ENCODE data around the gene RCAN3. TPM values are rescaled to one million over a fixed set of nuclear protein-coding genes. Genes with fewer than 3 reads are reported as not detected.

The RCAN3 gene
- total RNA-seq, 1 donor from 2014 or later: 17.6 TPM

- TF ChIP-seq CTCF (conservative IDR thresholded peaks at IDR 0.05; ENCODE audit: low read depth, low read length): no peak
- DNase-seq (ENCODE audit: low read depth): no peak
- no peak overlapping the region for H3K4me3 ChIP-seq (ENCODE audit: low read depth, low read length)
Observed at GRCh38 chr1:24566236-24566867, 63.7 kb downstream of the RCAN3 start.

DNA sequence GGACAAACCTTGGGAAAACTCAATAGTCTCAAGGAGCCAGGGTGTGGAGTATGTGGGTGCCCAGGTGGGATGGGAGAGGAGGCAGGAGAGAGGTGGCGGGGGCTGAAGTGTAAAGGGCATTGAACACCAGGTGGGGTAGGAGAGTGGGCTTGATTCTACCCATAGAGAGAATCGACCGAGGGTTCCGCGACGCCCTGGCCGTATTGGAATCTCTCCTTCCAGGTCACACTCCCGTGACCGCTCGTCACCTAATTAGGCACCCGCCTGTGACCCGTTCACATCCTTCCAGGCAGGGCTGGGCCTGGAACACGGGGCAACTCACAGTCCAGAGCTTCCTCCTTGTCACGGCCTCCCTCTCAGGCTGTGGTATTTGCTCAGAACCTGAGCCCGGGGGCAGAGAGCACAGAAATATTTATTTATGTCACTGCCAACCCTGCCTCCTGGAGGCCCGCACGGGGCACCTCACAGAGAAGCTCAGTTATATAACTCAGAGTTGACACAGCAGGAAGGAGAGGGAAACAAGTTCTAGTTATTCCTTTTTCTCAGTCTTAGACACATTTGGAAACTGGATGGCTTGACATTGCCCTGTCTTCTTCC, 65.3 kb downstream of the RCAN3 start:
- no peak for DNase-seq (ENCODE audit: low read depth)
- peak; percentile 20 for TF ChIP-seq CTCF (conservative IDR thresholded peaks at IDR 0.05; ENCODE audit: low read depth, low read length)
- no peak overlapping the region for H3K4me3 ChIP-seq (ENCODE audit: low read depth, low read length)

DNA sequence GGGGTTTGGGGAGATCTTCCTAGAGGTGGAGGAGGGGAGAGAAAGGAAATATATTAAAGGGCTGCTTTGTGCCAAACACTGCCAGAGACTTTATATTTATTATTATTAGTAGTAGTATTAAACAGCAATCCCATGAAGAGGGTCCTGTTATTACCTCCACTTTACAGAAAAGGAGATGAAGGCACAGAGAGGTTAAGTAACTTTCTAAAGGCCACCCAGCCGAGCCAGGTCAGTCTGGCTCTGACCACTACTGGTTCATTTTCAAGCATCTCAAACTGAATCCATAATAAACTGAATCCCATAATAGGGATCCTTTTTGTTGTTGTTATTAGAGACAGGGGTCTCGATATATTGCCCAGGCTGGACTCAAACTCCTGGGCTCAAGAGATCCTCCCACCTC, 65.8 kb downstream of the RCAN3 start:
- no peak for TF ChIP-seq CTCF (conservative IDR thresholded peaks at IDR 0.05; ENCODE audit: low read depth, low read length)
- no peak for DNase-seq (ENCODE audit: low read depth)
- H3K4me3 ChIP-seq (ENCODE audit: low read depth, low read length): no peak overlapping the region

DNA sequence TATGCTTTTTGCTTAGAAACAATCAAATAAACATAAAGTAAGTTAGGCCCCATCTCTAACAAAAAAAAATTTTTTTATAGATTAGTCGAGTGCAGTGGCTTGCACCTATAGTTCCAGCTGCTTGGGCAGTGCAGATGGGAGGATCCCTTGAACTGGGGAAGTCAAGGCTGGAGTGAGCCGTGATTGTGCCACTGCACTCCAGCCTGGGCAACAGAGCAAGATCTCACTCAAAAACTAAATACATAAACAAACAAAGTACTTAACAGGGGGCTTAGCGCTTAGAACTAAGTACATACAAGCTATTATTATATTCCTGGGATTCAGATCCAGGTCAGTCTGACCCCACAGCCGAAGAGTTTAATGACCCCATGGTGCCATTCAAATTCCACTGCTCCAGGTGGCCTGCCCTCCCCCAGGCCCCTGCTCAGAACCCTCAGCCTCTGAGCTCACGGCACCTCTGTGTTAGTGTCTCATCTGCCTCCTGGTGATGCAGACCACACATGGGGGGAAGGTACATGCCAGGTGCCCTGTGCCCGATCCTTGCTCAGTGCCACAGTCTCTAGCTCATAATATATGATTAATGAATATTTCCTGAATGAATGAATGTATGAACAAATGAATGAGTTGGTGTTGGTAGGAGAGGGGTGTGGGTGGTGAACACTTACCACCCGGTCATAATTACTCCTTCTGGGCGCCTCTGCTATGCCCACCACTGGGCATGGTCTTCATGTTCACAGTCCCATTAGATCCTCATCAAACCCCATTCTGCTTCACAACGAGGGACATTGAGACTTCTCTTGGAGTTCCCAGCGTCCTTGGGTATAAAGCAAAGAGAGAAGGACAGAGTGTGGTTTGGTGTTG, 67.9 kb downstream of the RCAN3 start:
- no peak for TF ChIP-seq CTCF (conservative IDR thresholded peaks at IDR 0.05; ENCODE audit: low read depth, low read length)
- DNase-seq (ENCODE audit: low read depth): no peak

DNA sequence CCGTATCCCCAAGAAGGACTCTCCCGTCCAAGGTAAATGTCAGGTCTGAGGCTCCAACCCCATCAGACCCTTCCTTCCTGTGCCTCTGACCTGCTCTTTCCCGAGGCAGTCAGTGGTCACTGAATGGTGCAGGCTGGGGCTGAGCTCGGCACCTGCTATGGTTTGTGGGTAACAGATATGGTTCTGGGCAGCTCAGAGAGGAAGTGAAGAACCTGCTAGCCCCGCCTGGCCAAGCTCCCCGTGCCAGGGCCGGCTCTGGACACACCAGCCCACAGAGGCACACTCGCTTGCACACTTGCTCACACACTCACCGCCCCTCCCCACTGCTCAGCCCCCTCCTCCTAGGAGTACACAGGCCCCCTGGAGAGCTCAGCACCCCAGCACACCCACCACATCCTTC, 69.7 kb downstream of the RCAN3 start:
- no peak overlapping the region for H3K4me3 ChIP-seq (ENCODE audit: low read depth, low read length)
- no peak for DNase-seq (ENCODE audit: low read depth)
- no peak for TF ChIP-seq CTCF (conservative IDR thresholded peaks at IDR 0.05; ENCODE audit: low read depth, low read length)

More for the DNA sequence above, 67.9 kb downstream of the RCAN3 start:
- H3K4me3 ChIP-seq (ENCODE audit: low read depth, low read length): no peak overlapping the region

DNA sequence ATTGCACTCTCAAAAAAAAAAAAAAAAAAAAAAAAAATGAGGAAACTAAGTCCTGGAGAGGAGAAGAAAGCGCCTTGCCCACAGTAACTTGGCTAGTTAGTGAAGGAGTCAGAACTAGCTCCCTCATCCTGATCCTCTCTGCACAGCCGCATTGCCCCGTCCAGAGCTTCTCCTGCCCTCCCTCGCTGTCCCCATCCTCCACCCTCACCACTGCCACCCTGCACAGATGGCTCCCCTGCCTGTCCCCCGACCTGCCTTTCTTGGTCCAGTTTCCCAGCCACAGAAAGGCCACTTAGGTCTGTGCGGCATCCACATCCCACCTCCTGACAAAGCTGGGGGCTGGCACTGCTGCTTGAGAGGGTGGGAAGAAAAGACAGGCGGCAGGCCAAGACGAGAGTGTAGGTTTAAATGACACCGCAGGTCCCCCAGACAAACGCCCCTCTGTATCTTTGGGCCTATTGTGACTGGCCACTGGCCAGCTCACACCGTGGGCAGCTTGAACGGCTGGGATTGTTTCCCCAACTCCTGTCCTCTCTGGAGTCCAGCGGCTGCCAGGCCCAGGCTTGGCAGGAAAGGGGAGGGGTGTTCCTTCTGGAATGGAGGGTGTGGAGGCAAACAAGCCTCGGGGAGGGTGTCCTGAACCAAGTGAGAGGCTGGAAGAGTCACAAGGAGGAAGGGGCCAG, 73.4 kb downstream of the RCAN3 start:
- no peak for DNase-seq (ENCODE audit: low read depth)
- no peak overlapping the region for H3K4me3 ChIP-seq (ENCODE audit: low read depth, low read length)
- no peak for TF ChIP-seq CTCF (conservative IDR thresholded peaks at IDR 0.05; ENCODE audit: low read depth, low read length)
